Measurements from ENCODE around the gene ZBTB1.

- TF ChIP-seq POLR2AphosphoS5 (IDR thresholded peaks at IDR 0.05) (no peak), CTCF (IDR thresholded peaks at IDR 0.05) (no peak), POLR2A (IDR thresholded peaks at IDR 0.05) (no peak)
Measured at GRCh38 chr14:64561631-64562030, 57.1 kb downstream of the ZBTB1 start.

Data from suprapubic skin (tissue), 4 donors.